Loucy (cell line): ENCODE results near the gene DCAF11.

Experiments
- CTCF ChIP-seq: fragments of 200-600 bp; sonication (generic); conservative IDR thresholded peaks from 2 replicates; pipeline ENCODE4 v1.5.1; 2014; ENCODE audit warnings: mild to moderate bottlenecking, antibody characterized with exemption, low read length
- EZH2phosphoT487 ChIP-seq: fragments of 200-600 bp; IDR thresholded peaks from 2 replicates; pipeline ENCODE4 v1.6.1; 2018; ENCODE audit warnings: antibody characterized with exemption, mild to moderate bottlenecking, moderate library complexity, borderline replicate concordance

GRCh38 chr14:24088095-24088494, 26.5 kb upstream of the DCAF11 start:
- TF ChIP-seq CTCF (no peak), EZH2phosphoT487 (no peak)
